ENCODE results near the gene WBP1.
"Not testable (repeated sequence)": the region's sequence is repeated elsewhere in the genome, so short reads cannot be mapped to it uniquely, and the experiment has no call there.

WBP1 gene

DNA sequence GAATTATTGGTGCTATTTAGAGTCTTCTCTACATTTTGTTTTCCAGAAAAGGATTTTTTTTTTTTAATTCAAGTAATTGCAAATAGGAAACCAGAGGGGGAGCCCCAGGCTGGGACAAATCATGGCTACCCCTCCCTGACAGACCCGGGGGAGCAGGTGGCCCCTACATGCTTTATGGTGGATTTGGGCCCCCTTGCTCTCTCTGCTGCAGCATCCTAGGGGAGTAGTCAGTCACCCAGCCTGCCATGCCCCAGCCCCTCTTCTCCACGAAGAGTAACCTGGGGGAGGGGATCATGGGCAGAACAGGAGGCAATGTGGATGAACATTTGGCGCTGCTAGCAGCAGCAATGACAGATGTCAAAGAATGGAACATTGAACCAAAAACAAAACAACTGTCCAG, 41.5 kb upstream of the WBP1 start:
- TF ChIP-seq, protein P1, sequence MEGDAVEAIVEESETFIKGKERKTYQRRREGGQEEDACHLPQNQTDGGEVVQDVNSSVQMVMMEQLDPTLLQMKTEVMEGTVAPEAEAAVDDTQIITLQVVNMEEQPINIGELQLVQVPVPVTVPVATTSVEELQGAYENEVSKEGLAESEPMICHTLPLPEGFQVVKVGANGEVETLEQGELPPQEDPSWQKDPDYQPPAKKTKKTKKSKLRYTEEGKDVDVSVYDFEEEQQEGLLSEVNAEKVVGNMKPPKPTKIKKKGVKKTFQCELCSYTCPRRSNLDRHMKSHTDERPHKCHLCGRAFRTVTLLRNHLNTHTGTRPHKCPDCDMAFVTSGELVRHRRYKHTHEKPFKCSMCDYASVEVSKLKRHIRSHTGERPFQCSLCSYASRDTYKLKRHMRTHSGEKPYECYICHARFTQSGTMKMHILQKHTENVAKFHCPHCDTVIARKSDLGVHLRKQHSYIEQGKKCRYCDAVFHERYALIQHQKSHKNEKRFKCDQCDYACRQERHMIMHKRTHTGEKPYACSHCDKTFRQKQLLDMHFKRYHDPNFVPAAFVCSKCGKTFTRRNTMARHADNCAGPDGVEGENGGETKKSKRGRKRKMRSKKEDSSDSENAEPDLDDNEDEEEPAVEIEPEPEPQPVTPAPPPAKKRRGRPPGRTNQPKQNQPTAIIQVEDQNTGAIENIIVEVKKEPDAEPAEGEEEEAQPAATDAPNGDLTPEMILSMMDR (IDR thresholded peaks at IDR 0.05; ENCODE audit: low read depth, low read length), result no peak
- no peak overlapping the region for H3K4me3 ChIP-seq (replicated peaks in 1 of 2; ENCODE audit: low read depth in 2 of 2, low read length in 2 of 2)
- DNase-seq (ENCODE audit: low read depth in 2 of 2), result no peak

DNA sequence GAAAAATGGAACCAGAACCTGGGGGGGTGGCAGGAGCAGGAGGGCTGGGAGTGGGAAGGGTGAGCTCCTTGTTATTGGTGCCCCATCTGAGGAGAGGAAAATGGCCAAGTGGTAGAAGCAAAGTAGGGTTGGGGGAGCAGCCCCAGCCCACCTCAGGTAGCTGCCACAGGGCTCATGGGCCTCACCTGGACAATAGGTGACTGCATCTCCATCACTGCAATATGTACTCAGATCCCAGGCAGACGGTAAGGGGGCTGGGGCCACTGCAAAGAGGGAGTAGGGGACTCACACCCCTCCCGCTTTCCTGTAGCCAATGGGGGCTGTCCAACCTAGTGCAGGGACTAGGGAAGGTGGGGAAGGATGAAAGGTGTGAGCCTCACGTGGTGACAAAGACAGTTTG, 41.0 kb upstream of the WBP1 start:
- TF ChIP-seq, protein P1 (IDR thresholded peaks at IDR 0.05; ENCODE audit: low read depth, low read length), result no peak
- no peak for DNase-seq (ENCODE audit: low read depth in 2 of 2)
- no peak overlapping the region for H3K4me3 ChIP-seq (replicated peaks in 1 of 2; ENCODE audit: low read depth in 2 of 2, low read length in 2 of 2)

DNA sequence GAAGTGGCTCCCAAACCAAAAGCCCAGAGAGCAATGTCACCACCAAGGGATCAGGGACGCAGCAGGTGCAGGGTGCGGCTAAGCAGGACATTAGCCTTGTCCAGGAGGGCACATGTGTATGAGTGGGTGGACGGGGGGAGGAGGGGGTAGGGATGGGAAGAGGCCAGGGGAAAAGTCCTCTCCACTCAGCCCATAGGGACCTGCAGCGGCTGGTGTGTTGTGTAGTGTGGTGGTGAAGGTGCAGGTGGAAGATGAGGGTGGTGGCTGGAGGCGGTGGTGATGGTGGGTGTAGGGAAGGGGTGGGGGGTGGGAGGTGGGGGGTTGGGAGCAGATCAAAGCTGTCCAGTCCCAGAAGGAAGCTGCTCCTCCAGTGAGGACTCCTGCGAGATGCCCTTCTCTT, 40.5 kb upstream of the WBP1 start:
- no peak for DNase-seq (ENCODE audit: low read depth in 2 of 2)
- TF ChIP-seq, protein P1 (IDR thresholded peaks at IDR 0.05; ENCODE audit: low read depth, low read length), result no peak

DNA sequence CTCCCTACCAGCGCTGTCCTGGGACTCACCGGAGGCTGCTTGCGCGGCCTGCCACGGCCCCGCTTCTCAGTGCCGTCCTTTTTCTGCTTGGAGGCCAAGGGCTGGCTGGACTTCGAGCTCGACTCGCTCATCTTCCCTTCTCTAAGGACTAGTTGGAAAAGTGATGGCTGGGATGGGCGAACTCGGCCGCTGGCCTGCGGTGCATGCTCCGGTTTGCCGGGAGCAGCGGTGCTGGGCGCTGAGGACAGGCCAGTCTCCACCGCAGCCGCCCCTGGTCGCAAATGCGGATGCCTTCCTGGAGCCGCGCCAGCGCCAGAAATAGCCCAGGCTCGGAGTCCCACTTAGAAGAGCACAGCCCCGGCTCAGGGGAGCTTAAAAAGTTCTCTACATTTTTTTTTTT, 39.9 kb upstream of the WBP1 start:
- TF ChIP-seq, protein P1 (IDR thresholded peaks at IDR 0.05; ENCODE audit: low read depth, low read length), result no peak

More for the DNA sequence above, 40.5 kb upstream of the WBP1 start:
- no peak overlapping the region for H3K4me3 ChIP-seq (replicated peaks in 1 of 2; ENCODE audit: low read depth in 2 of 2, low read length in 2 of 2)

DNA sequence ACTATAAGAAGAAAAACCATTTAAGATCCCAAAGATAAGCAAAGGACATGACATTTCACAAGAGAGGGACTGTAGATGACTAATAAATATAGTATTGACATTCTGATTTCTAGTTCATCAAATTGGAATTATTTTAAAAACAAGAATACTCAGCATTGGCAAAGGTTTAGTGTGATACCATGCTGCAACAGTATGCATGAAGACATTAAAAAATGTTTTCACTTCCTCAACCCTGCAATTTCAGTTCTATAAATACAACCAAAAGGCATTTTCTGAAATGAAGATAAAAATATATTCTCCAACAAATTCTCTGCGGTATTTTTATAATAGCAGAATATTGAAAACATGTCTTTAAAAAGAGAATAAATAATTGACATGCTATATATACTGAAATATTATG, 38.9 kb upstream of the WBP1 start:
- TF ChIP-seq, protein P1 (IDR thresholded peaks at IDR 0.05; ENCODE audit: low read depth, low read length), result no peak
- no peak for DNase-seq (ENCODE audit: low read depth in 2 of 2)
- no peak overlapping the region for H3K4me3 ChIP-seq (replicated peaks in 1 of 2; ENCODE audit: low read depth in 2 of 2, low read length in 2 of 2)

More for the DNA sequence above, 39.9 kb upstream of the WBP1 start:
- H3K4me3 ChIP-seq (replicated peaks in 1 of 2; ENCODE audit: low read depth in 2 of 2, low read length in 2 of 2), result no peak overlapping the region
- DNase-seq (ENCODE audit: low read depth in 2 of 2), result peak in 1 of 2 donors; percentile 11

GRCh38 chr2:74420006-74420405, 38.2 kb upstream of the WBP1 start:
- TF ChIP-seq, protein P1 (IDR thresholded peaks at IDR 0.05; ENCODE audit: low read depth, low read length), result no peak
- H3K4me3 ChIP-seq (replicated peaks in 1 of 2; ENCODE audit: low read depth in 2 of 2, low read length in 2 of 2), result no peak overlapping the region
- DNase-seq (ENCODE audit: low read depth in 2 of 2), result no peak

DNA sequence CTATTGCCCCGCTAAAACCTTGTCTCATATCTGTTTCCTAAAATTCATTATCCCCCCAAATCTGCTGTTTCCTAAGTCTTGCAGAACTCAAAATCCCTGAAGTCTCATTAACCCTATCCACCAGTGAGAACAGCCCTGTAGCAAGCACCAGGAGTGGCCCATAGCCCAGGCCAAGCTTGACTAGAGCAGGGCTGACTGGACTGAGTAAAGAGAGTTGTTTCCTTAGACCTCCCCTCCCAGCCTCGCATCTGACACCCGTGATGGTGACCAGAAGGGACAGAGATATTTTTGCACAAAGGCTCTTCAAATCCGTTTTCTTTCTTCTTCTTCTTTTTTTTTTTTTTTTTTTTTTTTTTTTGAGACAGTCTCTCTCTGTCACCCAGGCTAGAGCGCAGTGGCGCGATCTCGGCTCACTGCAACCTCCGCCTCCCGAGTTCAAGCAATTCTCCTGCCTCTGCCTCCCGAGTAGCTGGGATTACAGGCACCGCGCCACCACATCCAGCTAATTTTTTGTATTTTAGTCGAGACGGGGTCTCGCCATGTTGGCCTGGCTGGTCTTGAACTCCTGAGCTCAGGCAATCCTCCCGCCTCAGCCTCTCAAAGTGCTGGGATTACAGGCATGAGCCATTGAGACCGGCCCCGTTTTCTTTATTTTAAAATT, 37.7 kb upstream of the WBP1 start:
- not testable (repeated sequence) for DNase-seq (ENCODE audit: low read depth in 2 of 2); H3K4me3 ChIP-seq (replicated peaks in 1 of 2; ENCODE audit: low read depth in 2 of 2, low read length in 2 of 2)
